Trophoblast cell (in vitro differentiated cells and primary cell): ENCODE measurements around the gene ADARB1.

Experiments
- DNase-seq, 2 donors: peaks; one replicate each; pipeline ENCODE4 v3.0.0-alpha.2; 2016
- H2AFZ ChIP-seq: 2 replicates; pipeline ENCODE4 v1.6.1; 2013; ENCODE audit warnings: low read length, moderate library complexity, mild to moderate bottlenecking; ENCODE audit not compliant: insufficient read depth, poor library complexity
- H2AK5ac ChIP-seq: 2 replicates; pipeline ENCODE4 v1.6.1; 2013; ENCODE audit warnings: mild to moderate bottlenecking, low read length
- H2BK120ac ChIP-seq: 2 replicates; pipeline ENCODE4 v1.6.1; 2013; ENCODE audit warnings: low read length, mild to moderate bottlenecking, moderate library complexity; ENCODE audit not compliant: insufficient read depth, poor library complexity
- H2BK12ac ChIP-seq: 2 replicates; pipeline ENCODE4 v1.6.1; 2013; ENCODE audit warnings: mild to moderate bottlenecking, low read length, moderate library complexity
- H2BK5ac ChIP-seq: 2 replicates; pipeline ENCODE4 v1.6.1; 2013; ENCODE audit warnings: low read length, low read depth, moderate library complexity, mild to moderate bottlenecking; ENCODE audit not compliant: poor library complexity
- H3K14ac ChIP-seq: 2 replicates; pipeline ENCODE4 v1.6.1; 2013; ENCODE audit warnings: mild to moderate bottlenecking, low read length
- H3K18ac ChIP-seq: 2 replicates; pipeline ENCODE4 v1.6.1; 2013; ENCODE audit warnings: mild to moderate bottlenecking, low read length
- H3K23ac ChIP-seq: 2 replicates; pipeline ENCODE4 v1.6.1; 2013; ENCODE audit warnings: low read length
- H3K27ac ChIP-seq: 2 replicates; pipeline ENCODE4 v1.5.1; 2013; ENCODE audit warnings: low read depth, mild to moderate bottlenecking, inconsistent platforms, low read length, moderate library complexity
- H3K27me3 ChIP-seq: 2 replicates; pipeline ENCODE4 v1.6.1; 2013; ENCODE audit warnings: inconsistent platforms, mild to moderate bottlenecking, low read length, moderate library complexity; ENCODE audit not compliant: insufficient read depth
- H3K36me3 ChIP-seq, 2 experiments: 1 replicate in 1 of 2; 2 replicates in 1 of 2; pipeline ENCODE4 v1.6.1; 2013; ENCODE audit warnings: low read length in 2 of 2, mild to moderate bottlenecking in 2 of 2, moderate library complexity in 1 of 2; ENCODE audit not compliant: insufficient read depth in 2 of 2, control insufficient read depth in 1 of 2
- H3K4ac ChIP-seq: 2 replicates; pipeline ENCODE4 v1.6.1; 2013; ENCODE audit warnings: low read depth, mild to moderate bottlenecking, low read length, moderate library complexity
- H3K4me1 ChIP-seq, 2 experiments: 1 replicate in 1 of 2; 2 replicates in 1 of 2; pipeline ENCODE4 v1.6.1; 2013; ENCODE audit warnings: low read length in 2 of 2, mild to moderate bottlenecking in 2 of 2, moderate library complexity in 1 of 2; ENCODE audit not compliant: insufficient read depth in 2 of 2, control insufficient read depth in 1 of 2
- H3K4me2 ChIP-seq: 2 replicates; pipeline ENCODE4 v1.6.1; 2013; ENCODE audit warnings: inconsistent platforms, mild to moderate bottlenecking, low read length, moderate library complexity
- H3K4me3 ChIP-seq: 2 replicates; pipeline ENCODE4 v1.5.1; 2013; ENCODE audit warnings: mild to moderate bottlenecking, low read depth, low read length, inconsistent platforms
- H3K79me1 ChIP-seq: one replicate; pipeline ENCODE4 v1.6.1; 2013; ENCODE audit warnings: low read length
- H3K79me2 ChIP-seq: 2 replicates; pipeline ENCODE4 v1.6.1; 2013; ENCODE audit warnings: low read length, mild to moderate bottlenecking; ENCODE audit not compliant: control insufficient read depth, insufficient read depth, poor library complexity
- H3K9ac ChIP-seq: 2 replicates; pipeline ENCODE4 v1.6.1; 2013; ENCODE audit warnings: mild to moderate bottlenecking, low read length
- H3K9me3 ChIP-seq: 2 replicates; pipeline ENCODE4 v1.6.1; 2013; ENCODE audit warnings: low read depth, mild to moderate bottlenecking, control low read depth, inconsistent platforms, low read length; ENCODE audit not compliant: insufficient read depth
- H4K12ac ChIP-seq: 2 replicates; pipeline ENCODE4 v1.6.1; 2013; ENCODE audit warnings: low read depth, mild to moderate bottlenecking, low read length, moderate library complexity
- H4K8ac ChIP-seq: 2 replicates; pipeline ENCODE4 v1.6.1; 2013; ENCODE audit warnings: low read depth, mild to moderate bottlenecking, low read length, moderate library complexity
- H4K91ac ChIP-seq: one replicate; pipeline ENCODE4 v1.6.1; 2013; ENCODE audit warnings: low read depth, mild to moderate bottlenecking, low read length, moderate library complexity
- WGBS: extraction: QIAGEN DNeasy Blood & Tissue Kit; methylation state at CpG from one replicate; pipeline ENCODE4 v1.1.7; 2013; ENCODE audit warnings: missing lambda C conversion rate; ENCODE audit not compliant: insufficient read length, insufficient coverage; ENCODE audit errors: extremely low coverage; 5-methylcytosine and 5-hydroxymethylcytosine counted together

ADARB1 gene

DNA sequence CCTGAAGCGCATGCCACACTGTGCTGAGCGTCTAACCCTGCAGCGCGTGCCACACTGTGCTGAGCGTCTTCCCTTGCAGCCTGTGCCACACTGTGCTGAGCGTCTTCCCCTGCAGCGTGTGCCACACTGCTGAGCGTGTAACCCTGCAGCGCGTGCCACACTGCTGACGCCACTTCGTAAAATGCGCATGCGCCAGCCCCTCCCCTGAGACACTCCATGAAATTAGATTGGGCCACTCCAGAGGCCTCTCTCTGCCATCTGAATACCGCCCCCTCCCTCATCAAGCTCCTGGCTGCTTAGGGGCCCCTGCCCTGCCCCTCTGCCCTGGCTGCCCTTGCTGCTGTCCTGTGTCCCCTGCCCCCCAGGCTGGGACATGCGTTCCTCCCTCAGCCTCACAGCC is 128.5 kb downstream of the ADARB1 start:
- no peak overlapping the region for H3K14ac ChIP-seq
- no CpG with 5 or more reads among the region's 16 CpGs for WGBS

DNA sequence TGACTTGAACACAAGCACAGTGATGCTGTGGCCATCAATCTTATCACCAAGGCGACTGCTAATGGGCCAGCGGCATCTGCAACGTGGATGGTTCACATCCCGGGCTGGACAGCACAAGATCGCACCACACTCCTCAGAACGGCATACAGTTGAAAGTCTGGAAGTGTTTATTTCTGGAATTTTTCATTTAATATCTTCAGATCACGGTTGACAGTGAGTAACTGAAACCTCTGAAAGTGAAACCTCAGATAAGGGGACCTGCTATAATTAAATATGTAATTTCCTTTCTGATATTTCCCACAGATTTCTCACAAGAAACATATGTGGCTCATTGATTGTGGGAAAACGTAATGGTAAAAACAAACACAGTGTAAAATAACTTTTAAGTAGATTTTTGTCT is 129.6 kb downstream of the ADARB1 start:
- Histone ChIP-seq H3K18ac (no peak overlapping the region), H2BK5ac (no peak overlapping the region), H3K27me3 (no peaks in the 10 kb centered on the region), H3K4me2 (no peak overlapping the region), H3K4me3 (no peak overlapping the region), H3K9ac (no peak overlapping the region), H4K8ac (no peak overlapping the region), H3K4me1 (peaks cover 0 to 4% of the 10 kb centered on the region in 2 experiments), H4K12ac (no peak overlapping the region), H3K79me2 (no peaks in the 10 kb centered on the region), H3K4ac (no peak overlapping the region), H3K36me3 (peaks cover 13 to 16% of the 10 kb centered on the region in 2 experiments), H2BK120ac (no peak overlapping the region), H2AFZ (no peak overlapping the region), H3K27ac (no peak overlapping the region), H2BK12ac (no peak overlapping the region), H3K9me3 (no peaks in the 10 kb centered on the region), H3K14ac (no peak overlapping the region), H2AK5ac (no peak overlapping the region), H3K23ac (no peak overlapping the region), H4K91ac (no peak overlapping the region), H3K79me1 (no peaks in the 10 kb centered on the region)
- DNase-seq, result no peak
- no CpG with 5 or more reads among the region's 8 CpGs for WGBS

More for the DNA sequence above, 128.5 kb downstream of the ADARB1 start:
- Histone ChIP-seq H3K4ac (no peak overlapping the region), H3K4me2 (no peak overlapping the region), H3K18ac (no peak overlapping the region), H3K27ac (no peak overlapping the region), H3K79me1 (no peaks in the 10 kb centered on the region), H2BK120ac (no peak overlapping the region), H4K12ac (no peak overlapping the region), H3K4me3 (no peak overlapping the region), H2BK5ac (no peak overlapping the region), H3K4me1 (peaks cover 0 to 3% of the 10 kb centered on the region in 2 experiments), H2AK5ac (no peak overlapping the region), H3K9me3 (no peaks in the 10 kb centered on the region), H2BK12ac (no peak overlapping the region), H3K27me3 (no peaks in the 10 kb centered on the region), H3K9ac (no peak overlapping the region), H4K91ac (no peak overlapping the region), H3K23ac (no peak overlapping the region), H3K79me2 (no peaks in the 10 kb centered on the region), H3K36me3 (peaks cover 9 to 16% of the 10 kb centered on the region in 2 experiments), H4K8ac (no peak overlapping the region), H2AFZ (no peak overlapping the region)
- peak in 1 of 2 donors; percentile 22 for DNase-seq

DNA sequence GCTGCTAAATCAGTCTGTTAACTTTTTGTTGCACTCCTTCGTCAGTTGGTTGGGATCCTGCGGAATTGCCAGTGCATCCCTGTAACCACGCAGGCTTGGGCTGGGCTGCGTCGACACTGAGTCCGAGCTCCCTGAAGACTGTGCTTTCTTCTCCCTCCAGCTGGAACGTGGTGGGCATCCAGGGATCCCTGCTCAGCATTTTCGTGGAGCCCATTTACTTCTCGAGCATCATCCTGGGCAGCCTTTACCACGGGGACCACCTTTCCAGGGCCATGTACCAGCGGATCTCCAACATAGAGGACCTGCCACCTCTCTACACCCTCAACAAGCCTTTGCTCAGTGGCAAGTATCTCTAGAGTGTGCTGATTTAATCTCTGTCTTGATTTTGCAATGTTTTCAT is 130.0 kb downstream of the ADARB1 start:
- no peak overlapping the region for H3K23ac ChIP-seq
- H4K8ac ChIP-seq, result no peak overlapping the region
- H4K91ac ChIP-seq, result no peak overlapping the region
- no peak overlapping the region for H3K27ac ChIP-seq
- no peak overlapping the region for H3K4me3 ChIP-seq
- H3K4me1 ChIP-seq, result peaks cover 0 to 4% of the 10 kb centered on the region in 2 experiments
- H2AFZ ChIP-seq, result no peak overlapping the region
- H3K27me3 ChIP-seq, result no peaks in the 10 kb centered on the region
- no peak overlapping the region for H2BK120ac ChIP-seq
- no peak overlapping the region for H3K4ac ChIP-seq
- WGBS, result no CpG with 5 or more reads among the region's 11 CpGs
- no peak overlapping the region for H3K4me2 ChIP-seq
- no peaks in the 10 kb centered on the region for H3K9me3 ChIP-seq
- no peak overlapping the region for H2AK5ac ChIP-seq
- peak overlapping the region; percentile 4 for H3K9ac ChIP-seq
- H3K79me2 ChIP-seq, result no peaks in the 10 kb centered on the region
- H4K12ac ChIP-seq, result no peak overlapping the region
- H2BK12ac ChIP-seq, result no peak overlapping the region
- peaks cover 13 to 16% of the 10 kb centered on the region in 2 experiments for H3K36me3 ChIP-seq
- no peak overlapping the region for H3K18ac ChIP-seq
- DNase-seq, result no peak
- no peak overlapping the region for H3K14ac ChIP-seq
- no peaks in the 10 kb centered on the region for H3K79me1 ChIP-seq
- H2BK5ac ChIP-seq, result no peak overlapping the region

DNA sequence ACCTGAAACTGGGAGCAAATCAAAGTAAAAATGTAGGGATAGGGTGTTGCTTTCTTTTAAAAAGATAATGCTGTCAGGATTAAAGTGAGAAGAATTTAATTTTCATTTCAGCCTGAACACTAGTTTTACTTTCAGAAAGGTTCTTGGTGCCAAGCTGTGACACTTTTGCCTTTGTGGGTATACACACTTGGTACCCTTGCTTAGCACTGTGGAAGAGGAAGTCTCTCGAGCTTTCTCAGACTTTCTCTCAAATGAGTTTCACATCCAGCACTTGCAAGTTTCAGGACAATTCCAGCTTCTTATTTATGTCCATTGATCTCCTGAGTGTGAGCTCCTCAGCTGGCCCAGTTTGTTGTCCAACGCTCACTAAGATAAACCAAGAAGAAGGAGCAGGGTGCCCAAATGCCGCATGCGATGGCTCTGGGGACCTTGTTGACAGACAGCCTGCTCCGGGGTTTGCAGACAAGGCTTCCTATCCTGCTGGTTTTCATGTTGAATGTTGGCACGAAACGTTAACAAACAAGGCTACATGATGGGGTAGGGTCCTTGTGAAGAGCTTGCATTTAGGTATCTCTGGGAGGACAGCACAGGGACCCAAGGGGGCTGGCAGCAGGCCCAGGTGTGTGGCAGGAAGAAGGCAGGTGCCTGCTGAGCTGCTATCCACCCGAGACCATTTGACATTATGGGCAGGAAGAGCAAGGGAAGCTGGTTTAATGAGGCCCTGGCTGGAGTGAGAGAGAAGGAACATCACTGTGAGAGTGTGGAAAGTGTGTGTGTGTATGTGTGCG is 133.7 kb downstream of the ADARB1 start:
- no peak overlapping the region for H3K4me3 ChIP-seq
- H2AK5ac ChIP-seq, result no peak overlapping the region
- peaks cover 16 to 17% of the 10 kb centered on the region in 2 experiments for H3K36me3 ChIP-seq
- no peak overlapping the region for H2BK120ac ChIP-seq
- H4K91ac ChIP-seq, result no peak overlapping the region
- H3K23ac ChIP-seq, result no peak overlapping the region
- H3K14ac ChIP-seq, result no peak overlapping the region
- H3K18ac ChIP-seq, result no peak overlapping the region
- H3K27ac ChIP-seq, result no peak overlapping the region
- WGBS, result no CpG with 5 or more reads among the region's 9 CpGs
- no peak for DNase-seq
- H4K12ac ChIP-seq, result no peak overlapping the region
- no peak overlapping the region for H3K4ac ChIP-seq
- no peak overlapping the region for H4K8ac ChIP-seq
- H3K9me3 ChIP-seq, result peaks cover 2% of the 10 kb centered on the region
- no peak overlapping the region for H2BK5ac ChIP-seq
- no peak overlapping the region for H2BK12ac ChIP-seq
- H3K79me1 ChIP-seq, result no peaks in the 10 kb centered on the region
- no peak overlapping the region for H3K4me2 ChIP-seq
- H3K27me3 ChIP-seq, result no peaks in the 10 kb centered on the region
- no peak overlapping the region for H3K9ac ChIP-seq
- H3K4me1 ChIP-seq, result peaks cover 0 to 4% of the 10 kb centered on the region in 2 experiments
- H2AFZ ChIP-seq, result no peak overlapping the region
- no peaks in the 10 kb centered on the region for H3K79me2 ChIP-seq
